A549 treated with DMSO at 1 μM for 4 hours (cell line): ENCODE data around the gene CYP3A4. TPM values are rescaled to one million over a fixed set of nuclear protein-coding genes. Genes with fewer than 3 reads are reported as not detected.

Experiments used
- total RNA-seq: library from RNA; stranded (reverse); fragments of 200-300 nt; extraction: Qiagen RNA extraction; gene quantifications from 5 replicates; pipeline ENCODE4 v1.2.3, GENCODE V29; 2022; ENCODE audit warnings: low read depth

CYP3A4 gene
- total RNA-seq = not detected in 5 replicates

GRCh38 chr7:99784007-99784406 lies at the start of gene CYP3A4:
TSS of gene CYP3A4 (minus strand) at chr7:99784184. CDS start at chr7:99784081, 103 bp downstream.

GRCh38 chr7:99734987-99735386 lies 49.0 kb downstream of the CYP3A4 start, which contains the start of gene CYP3A7:
TSS of gene CYP3A7 (minus strand) at chr7:99735196. CDS start at chr7:99735093, 103 bp downstream.

Other genes with a start within 250 kb of the CYP3A4 start
- 4.6 to 7.5 TPM (median 7.0 TPM) in 5 replicates for gene FAM200A, start 232.1 kb downstream of the CYP3A4 start, total RNA-seq
- gene ZNF655, start 225.5 kb downstream of the CYP3A4 start, total RNA-seq = 56.0 to 62.9 TPM (median 60.0 TPM) in 5 replicates
- gene TMEM225B, start 185.9 kb downstream of the CYP3A4 start, total RNA-seq = 0.79 to 1.0 TPM (median 0.91 TPM) in 5 replicates
- gene ZSCAN25, start 167.2 kb downstream of the CYP3A4 start, total RNA-seq = 9.1 to 9.7 TPM (median 9.3 TPM) in 5 replicates
- gene CYP3A5, start 104.2 kb downstream of the CYP3A4 start, total RNA-seq = 1.4 to 2.2 TPM (median 1.5 TPM) in 5 replicates
- gene CYP3A7, start 49.0 kb downstream of the CYP3A4 start, total RNA-seq = not detected in 5 replicates
- gene CYP3A43, start 43.8 kb upstream of the CYP3A4 start, total RNA-seq = not detected in 5 replicates
- not detected in 5 replicates for gene OR2AE1, start 92.8 kb upstream of the CYP3A4 start, total RNA-seq
- gene TRIM4, start 135.3 kb upstream of the CYP3A4 start, total RNA-seq = 25.4 to 29.5 TPM (median 27.3 TPM) in 5 replicates
- gene GJC3, start 145.4 kb upstream of the CYP3A4 start, total RNA-seq = 0.09 to 0.18 TPM (median 0.13 TPM) in 4 of 5 replicates, not detected in the other
- 0.23 TPM in 1 of 5 replicates, not detected in the others for gene AZGP1, start 191.8 kb upstream of the CYP3A4 start, total RNA-seq
- gene ZKSCAN1, start 231.4 kb upstream of the CYP3A4 start, total RNA-seq = 8.0 to 12.2 TPM (median 10.6 TPM) in 5 replicates